HFF-Myc (cell line): ENCODE measurements around the gene TMEM225B.
"Not testable (repeated sequence)": the region's sequence is repeated elsewhere in the genome, so short reads cannot be mapped to it uniquely, and the experiment has no call there.

Source experiments
- DNase-seq: peaks from one replicate; pipeline ENCODE4 v3.0.0-alpha.2; 2011; ENCODE audit warnings: low read depth; ENCODE audit errors: extremely low read depth
- H3K4me3 ChIP-seq: replicated peaks from 2 replicates; pipeline ENCODE4 v1.5.1; 2011; ENCODE audit warnings: low read depth, mild to moderate bottlenecking, control low read depth, low read length
- CTCF ChIP-seq: IDR thresholded peaks from 2 replicates; pipeline ENCODE4 v1.5.1; 2012; ENCODE audit warnings: mild to moderate bottlenecking, low read depth, low read length, control low read depth; ENCODE audit errors: missing control alignments

Gene TMEM225B

GRCh38 chr7:99579956-99580777 is 17.9 kb upstream of the TMEM225B start:
- DNase-seq: no peak
- TF ChIP-seq CTCF: peak; percentile 55
- peak overlapping the region; percentile 44 for H3K4me3 ChIP-seq

GRCh38 chr7:99580778-99581332 is 17.2 kb upstream of the TMEM225B start:
- not testable (repeated sequence) for DNase-seq
- H3K4me3 ChIP-seq: peak overlapping the region; percentile 44

- no peak for DNase-seq
- no peak for TF ChIP-seq CTCF
Measured at GRCh38 chr7:99588868-99589267, 9.2 kb upstream of the TMEM225B start.

GRCh38 chr7:99594948-99595745 is 2.9 kb upstream of the TMEM225B start:
- TF ChIP-seq CTCF: no peak
- no peak overlapping the region for H3K4me3 ChIP-seq
- no peak for DNase-seq

More at GRCh38 chr7:99588868-99589267, 9.2 kb upstream of the TMEM225B start:
- H3K4me3 ChIP-seq: no peak overlapping the region

GRCh38 chr7:99596408-99596955 is 1.6 kb upstream of the TMEM225B start:
- no peak for TF ChIP-seq CTCF
- no peak overlapping the region for H3K4me3 ChIP-seq
- no peak for DNase-seq

- DNase-seq: no peak
- no peak overlapping the region for H3K4me3 ChIP-seq
- no peak for TF ChIP-seq CTCF
Measured at GRCh38 chr7:99599836-99600235, 1.8 kb downstream of the TMEM225B start.
